Activated T-cell treated with anti-CD3 and anti-CD28 coated beads, Interleukin-2, amount 50 U/mL, for 24 hours (primary cell): Measurements from ENCODE around the gene C3orf49.

ENCODE experiments used
- DNase-seq: peaks from one replicate; pipeline ENCODE4 v3.0.0-alpha.2; 2020
- H3K27ac Mint-ChIP-seq: 2 replicates; pipeline ENCODE4 v1.8.0; 2020; ENCODE audit warnings: mild to moderate bottlenecking, mixed read lengths
- H3K27me3 Mint-ChIP-seq: 2 replicates; pipeline ENCODE4 v1.8.0; 2020; ENCODE audit warnings: mixed read lengths
- H3K36me3 Mint-ChIP-seq: 2 replicates; pipeline ENCODE4 v1.8.0; 2020; ENCODE audit warnings: low read depth, mixed read lengths
- H3K4me1 Mint-ChIP-seq: 2 replicates; pipeline ENCODE4 v1.8.0; 2020; ENCODE audit warnings: low read depth, mixed read lengths
- H3K4me3 Mint-ChIP-seq: 2 replicates; pipeline ENCODE4 v1.8.0; 2020; ENCODE audit warnings: mild to moderate bottlenecking, moderate library complexity, mixed read lengths
- H3K9me3 Mint-ChIP-seq: 2 replicates; pipeline ENCODE4 v1.8.0; 2020; ENCODE audit warnings: mixed read lengths

C3orf49 gene

DNA sequence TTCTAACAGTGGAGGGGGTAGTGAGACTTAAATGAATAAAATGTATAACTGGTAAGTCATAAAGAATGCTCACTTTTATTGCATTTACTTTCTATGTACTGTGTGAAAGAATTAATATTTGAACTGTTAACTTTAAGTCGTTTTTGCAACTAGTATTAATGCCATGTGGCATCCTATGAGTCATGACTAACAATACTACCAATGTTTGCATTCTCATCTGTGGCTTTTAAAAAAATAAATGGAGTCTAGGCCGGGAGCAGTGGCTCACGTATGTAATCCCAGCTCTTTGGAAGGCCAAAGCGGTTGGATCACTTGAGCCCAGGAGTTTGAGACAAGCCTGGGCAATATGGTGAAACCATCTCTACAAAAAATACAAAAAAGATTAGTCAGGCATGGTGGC, 5.2 kb downstream of the C3orf49 start:
- Mint-ChIP-seq H3K36me3 (peaks cover 32% of the 10 kb centered on the region), H3K27me3 (no peaks in the 10 kb centered on the region), H3K9me3 (no peaks in the 10 kb centered on the region), H3K4me3 (no peak overlapping the region), H3K27ac (no peak overlapping the region), H3K4me1 (no peaks in the 10 kb centered on the region)
- no peak for DNase-seq

DNA sequence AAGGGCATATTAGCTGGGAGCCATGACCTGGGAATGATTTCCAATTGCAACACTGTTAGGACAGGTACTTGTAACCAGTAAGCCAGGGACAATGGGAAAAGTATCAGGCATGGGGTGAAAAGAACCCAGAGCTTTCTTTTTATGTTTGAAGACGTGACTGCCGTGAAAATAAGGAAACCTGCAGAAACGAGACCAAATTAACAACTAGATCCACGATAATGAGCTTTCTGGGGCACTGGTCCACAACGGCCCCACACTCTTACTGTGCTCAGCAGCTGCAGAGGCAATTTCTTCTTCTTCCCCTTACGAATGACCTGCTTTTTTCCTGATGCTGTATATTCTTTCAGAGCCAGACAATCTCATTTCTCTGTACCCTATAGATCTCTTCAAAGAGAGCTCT, 11.4 kb downstream of the C3orf49 start:
- Mint-ChIP-seq H3K9me3 (no peaks in the 10 kb centered on the region), H3K4me3 (no peak overlapping the region), H3K36me3 (peaks cover 78% of the 10 kb centered on the region), H3K27ac (no peak overlapping the region), H3K4me1 (no peaks in the 10 kb centered on the region), H3K27me3 (no peaks in the 10 kb centered on the region)
- DNase-seq, result no peak

DNA sequence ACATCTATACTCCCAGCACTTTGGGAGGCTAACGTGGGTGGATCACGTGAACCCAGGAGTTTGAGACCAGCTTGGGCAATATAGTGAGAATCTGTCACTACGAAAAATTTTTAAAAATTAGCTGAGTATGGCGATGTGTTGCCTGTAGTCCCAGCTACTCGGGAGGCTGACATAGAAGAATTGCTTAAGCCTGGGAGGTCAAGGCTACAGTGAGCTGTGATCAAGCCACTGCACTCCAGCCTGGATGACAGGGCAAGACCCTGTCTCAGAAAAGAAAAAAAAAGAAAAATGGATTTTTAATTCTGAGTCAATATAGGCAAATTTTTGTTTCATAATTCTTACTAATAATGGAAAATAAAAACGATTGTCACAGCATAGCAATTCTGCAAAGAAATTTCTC, 13.3 kb downstream of the C3orf49 start:
- Mint-ChIP-seq H3K9me3 (no peaks in the 10 kb centered on the region), H3K27ac (no peak overlapping the region), H3K36me3 (peaks cover 84% of the 10 kb centered on the region), H3K27me3 (no peaks in the 10 kb centered on the region), H3K4me1 (no peaks in the 10 kb centered on the region), H3K4me3 (no peak overlapping the region)
- no peak for DNase-seq

GRCh38 chr3:63841704-63842103, 22.6 kb downstream of the C3orf49 start:
- no peak for DNase-seq
- no peak overlapping the region for H3K4me3 Mint-ChIP-seq
- peaks cover 2% of the 10 kb centered on the region for H3K4me1 Mint-ChIP-seq
- peaks cover 38% of the 10 kb centered on the region for H3K36me3 Mint-ChIP-seq
- no peak overlapping the region for H3K27ac Mint-ChIP-seq
- no peaks in the 10 kb centered on the region for H3K27me3 Mint-ChIP-seq
- no peaks in the 10 kb centered on the region for H3K9me3 Mint-ChIP-seq

DNA sequence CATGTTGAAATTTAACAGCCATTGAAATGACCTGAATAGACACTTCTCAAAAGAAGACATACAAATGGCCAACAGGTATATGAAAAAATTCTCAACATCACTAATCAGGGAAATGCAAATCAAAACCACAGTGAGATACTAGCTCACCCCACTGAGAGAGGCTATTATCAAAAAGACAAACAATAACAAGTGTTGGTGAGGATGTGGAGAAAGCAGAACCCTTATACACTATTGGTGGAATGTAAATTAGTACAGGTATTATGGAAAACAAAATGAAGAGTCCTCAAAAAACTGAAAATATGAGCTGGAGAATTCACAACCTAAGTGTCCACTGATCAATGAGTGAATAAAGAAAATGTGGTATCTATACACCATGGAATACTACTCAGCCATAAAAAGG, 23.0 kb downstream of the C3orf49 start:
- Mint-ChIP-seq H3K9me3 (no peaks in the 10 kb centered on the region), H3K36me3 (peaks cover 34% of the 10 kb centered on the region), H3K27me3 (no peaks in the 10 kb centered on the region), H3K4me1 (peaks cover 2% of the 10 kb centered on the region), H3K4me3 (no peak overlapping the region), H3K27ac (no peak overlapping the region)
- no peak for DNase-seq

GRCh38 chr3:63845215-63845614, 26.1 kb downstream of the C3orf49 start:
- Mint-ChIP-seq H3K4me1 (peaks cover 8% of the 10 kb centered on the region), H3K27me3 (no peaks in the 10 kb centered on the region), H3K27ac (no peak overlapping the region), H3K9me3 (no peaks in the 10 kb centered on the region), H3K36me3 (peaks cover 32% of the 10 kb centered on the region), H3K4me3 (no peak overlapping the region)
- no peak for DNase-seq

DNA sequence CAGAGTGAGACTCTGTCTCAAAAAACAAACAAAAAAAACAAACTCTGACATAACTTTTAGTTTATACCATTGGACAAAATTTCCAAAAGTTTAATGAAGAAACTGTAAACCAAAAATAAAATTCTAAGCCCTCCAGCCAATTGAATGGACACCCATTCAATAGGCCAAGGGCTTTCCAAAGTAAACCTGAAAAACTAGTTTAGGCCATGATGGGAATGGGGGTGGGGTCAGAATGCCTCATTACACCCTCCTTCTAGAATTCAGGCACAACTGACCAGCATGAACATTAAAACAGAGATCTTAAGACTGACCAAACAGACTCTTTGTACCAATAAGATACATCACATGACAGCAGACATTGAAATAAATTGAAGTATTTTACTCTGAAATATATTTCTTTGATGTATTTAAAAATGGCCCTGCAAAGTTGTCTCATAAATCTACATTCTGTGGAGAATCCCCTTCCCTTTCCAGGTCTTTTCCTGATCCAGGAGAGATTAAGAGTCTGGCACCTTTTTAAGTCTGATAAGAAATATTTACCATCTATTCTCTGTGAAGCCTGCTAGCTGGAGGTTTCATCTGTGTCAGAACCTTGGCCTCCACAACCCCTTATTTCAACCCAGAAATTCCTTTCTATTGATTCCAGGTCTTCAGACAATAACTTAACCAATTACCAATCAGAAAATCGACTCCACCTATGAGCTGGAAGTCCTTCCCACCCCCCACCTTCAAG, 28.8 kb downstream of the C3orf49 start:
- H3K27ac Mint-ChIP-seq, result peak overlapping the region; percentile 6
- H3K4me1 Mint-ChIP-seq, result peaks cover 16% of the 10 kb centered on the region
- no peak overlapping the region for H3K4me3 Mint-ChIP-seq
- no peaks in the 10 kb centered on the region for H3K27me3 Mint-ChIP-seq
- no peak for DNase-seq
- H3K9me3 Mint-ChIP-seq, result no peaks in the 10 kb centered on the region
- peaks cover 39% of the 10 kb centered on the region for H3K36me3 Mint-ChIP-seq

DNA sequence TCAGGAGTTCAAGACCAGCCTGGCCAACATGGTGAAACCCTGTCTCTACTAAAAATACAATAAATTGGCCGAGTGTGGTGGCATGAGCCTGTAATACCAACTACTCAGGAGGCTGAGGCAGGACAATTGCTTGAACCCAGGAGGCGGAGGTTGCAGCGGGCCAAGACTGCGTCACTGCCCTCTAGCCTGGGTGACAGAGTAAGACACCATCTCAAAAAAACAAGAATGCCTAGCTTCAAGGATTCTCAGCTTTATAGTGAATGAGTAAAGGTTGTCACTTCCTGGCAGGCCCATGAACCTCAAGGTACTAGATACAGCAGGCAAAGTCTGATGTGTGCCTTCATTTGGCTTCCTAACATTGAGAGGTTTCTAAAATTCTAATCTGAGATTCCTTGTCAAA, 30.1 kb downstream of the C3orf49 start:
- Mint-ChIP-seq H3K27me3 (no peaks in the 10 kb centered on the region), H3K27ac (no peak overlapping the region), H3K4me1 (peaks cover 16% of the 10 kb centered on the region), H3K4me3 (no peak overlapping the region), H3K36me3 (peaks cover 29% of the 10 kb centered on the region), H3K9me3 (no peaks in the 10 kb centered on the region)
- no peak for DNase-seq

- Mint-ChIP-seq H3K4me1 (peaks cover 28% of the 10 kb centered on the region), H3K36me3 (peaks cover 25% of the 10 kb centered on the region), H3K27ac (no peak overlapping the region), H3K27me3 (no peaks in the 10 kb centered on the region), H3K4me3 (no peak overlapping the region), H3K9me3 (no peaks in the 10 kb centered on the region)
- DNase-seq, result no peak
Observed at GRCh38 chr3:63851287-63851686, 32.2 kb downstream of the C3orf49 start.

GRCh38 chr3:63853106-63853505, 34.0 kb downstream of the C3orf49 start:
- no peak overlapping the region for H3K27ac Mint-ChIP-seq
- no peak for DNase-seq
- H3K36me3 Mint-ChIP-seq, result peaks cover 31% of the 10 kb centered on the region
- H3K4me1 Mint-ChIP-seq, result peaks cover 37% of the 10 kb centered on the region
- no peaks in the 10 kb centered on the region for H3K9me3 Mint-ChIP-seq
- no peak overlapping the region for H3K4me3 Mint-ChIP-seq
- H3K27me3 Mint-ChIP-seq, result no peaks in the 10 kb centered on the region

GRCh38 chr3:63855333-63855940, 36.3 kb downstream of the C3orf49 start:
- Mint-ChIP-seq H3K9me3 (no peaks in the 10 kb centered on the region), H3K36me3 (peaks cover 26% of the 10 kb centered on the region), H3K4me3 (no peak overlapping the region), H3K27me3 (no peaks in the 10 kb centered on the region), H3K27ac (peak overlapping the region; percentile 33), H3K4me1 (peaks cover 46% of the 10 kb centered on the region)
- DNase-seq, result no peak

GRCh38 chr3:63857311-63857710, 38.2 kb downstream of the C3orf49 start:
- DNase-seq, result no peak
- H3K9me3 Mint-ChIP-seq, result no peaks in the 10 kb centered on the region
- H3K4me1 Mint-ChIP-seq, result peaks cover 55% of the 10 kb centered on the region
- H3K36me3 Mint-ChIP-seq, result peaks cover 25% of the 10 kb centered on the region
- no peak overlapping the region for H3K27ac Mint-ChIP-seq
- H3K27me3 Mint-ChIP-seq, result no peaks in the 10 kb centered on the region
- H3K4me3 Mint-ChIP-seq, result no peak overlapping the region

DNA sequence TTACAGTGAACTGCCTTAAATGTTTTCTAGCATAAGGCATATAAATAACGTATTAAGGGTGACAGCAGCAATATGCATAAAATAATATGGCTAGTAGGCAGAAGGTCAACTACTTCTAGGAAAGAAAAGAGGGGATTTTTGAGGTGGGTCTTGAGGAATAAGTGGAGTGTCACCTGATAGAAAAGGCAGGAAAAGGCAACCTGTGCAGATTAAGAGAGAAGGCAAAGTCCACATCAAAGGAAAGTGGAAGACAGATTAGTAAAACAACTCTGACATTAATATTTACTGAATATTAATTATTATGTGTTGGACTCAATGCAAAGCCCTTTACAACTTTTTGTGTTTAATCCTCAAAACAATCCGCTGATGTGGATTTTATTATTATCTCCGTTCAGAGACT, 41.7 kb downstream of the C3orf49 start:
- Mint-ChIP-seq H3K27ac (no peak overlapping the region), H3K36me3 (peaks cover 39% of the 10 kb centered on the region), H3K9me3 (no peaks in the 10 kb centered on the region), H3K4me1 (peaks cover 62% of the 10 kb centered on the region), H3K4me3 (no peak overlapping the region), H3K27me3 (no peaks in the 10 kb centered on the region)
- no peak for DNase-seq

- Mint-ChIP-seq H3K4me1 (peaks cover 61% of the 10 kb centered on the region), H3K4me3 (peak overlapping the region; percentile 92), H3K27ac (peak overlapping the region; percentile 48), H3K9me3 (no peaks in the 10 kb centered on the region), H3K27me3 (no peaks in the 10 kb centered on the region), H3K36me3 (peaks cover 43% of the 10 kb centered on the region)
- no peak for DNase-seq
Observed at GRCh38 chr3:63861306-63861705, 42.2 kb downstream of the C3orf49 start.

GRCh38 chr3:63862804-63863149, 43.7 kb downstream of the C3orf49 start:
- Mint-ChIP-seq H3K4me1 (peaks cover 59% of the 10 kb centered on the region), H3K9me3 (no peaks in the 10 kb centered on the region), H3K27ac (peak overlapping the region; percentile 96), H3K4me3 (peak overlapping the region; percentile 92), H3K36me3 (peaks cover 51% of the 10 kb centered on the region), H3K27me3 (no peaks in the 10 kb centered on the region)
- DNase-seq, result no peak
